ENCODE data around the gene EIF4B.

EIF4B gene

GRCh38 chr12:53074999-53075370 lies 68.7 kb downstream of the EIF4B start:
- Histone ChIP-seq H3K27ac (ENCODE audit: low read depth, low read length, poor library complexity, severe bottlenecking) (no peak overlapping the region), H4K20me1 (ENCODE audit: insufficient read depth, low read length) (no peaks in the 10 kb centered on the region), H3K4me1 (ENCODE audit: insufficient read depth, low read length, severe bottlenecking) (peaks cover 20% of the 10 kb centered on the region), H3K36me3 (ENCODE audit: insufficient read depth, low read length) (peaks cover 25% of the 10 kb centered on the region), H3F3A (ENCODE audit: insufficient read depth, low read length) (no peaks in the 10 kb centered on the region), H3K4me2 (ENCODE audit: low read length) (no peak overlapping the region), H3K79me2 (ENCODE audit: insufficient read depth, low read length) (no peaks in the 10 kb centered on the region), H3K9me2 (ENCODE audit: low read depth, low read length) (no peaks in the 10 kb centered on the region), H3K27me3 (ENCODE audit: insufficient read depth, low read length) (no peaks in the 10 kb centered on the region), H3K9me3 (ENCODE audit: low read length) (no peaks in the 10 kb centered on the region), H2AFZ (ENCODE audit: low read length) (no peak overlapping the region), H3K9ac (ENCODE audit: low read length) (no peak overlapping the region), H3K4me3 (ENCODE audit: low read depth, low read length, poor library complexity, severe bottlenecking) (no peak overlapping the region)
- no peak for TF ChIP-seq EZH2 (IDR thresholded peaks at IDR 0.05; ENCODE audit: borderline replicate concordance, low read length)

DNA sequence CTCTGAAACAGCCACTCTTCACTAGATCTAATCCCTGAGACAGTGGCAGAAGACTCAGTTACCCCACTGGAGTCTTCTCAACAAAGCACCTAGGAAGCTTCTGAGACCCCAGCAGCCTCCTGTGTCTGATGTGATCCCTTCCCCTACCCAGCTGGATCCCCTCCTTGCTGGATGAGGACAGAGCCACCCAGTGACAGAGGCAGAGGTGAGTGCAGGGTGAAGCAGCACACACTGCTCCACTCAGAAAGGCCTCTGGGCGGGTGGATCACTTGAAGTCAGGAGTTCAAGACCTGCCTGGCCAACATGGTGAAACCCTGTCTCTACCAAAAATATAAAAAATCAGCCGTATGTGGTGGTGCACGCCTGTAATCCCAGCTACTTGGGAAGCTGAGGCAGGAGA lies 70.2 kb downstream of the EIF4B start:
- H3K79me2 ChIP-seq (ENCODE audit: insufficient read depth, low read length): no peaks in the 10 kb centered on the region
- no peak for TF ChIP-seq EZH2 (IDR thresholded peaks at IDR 0.05; ENCODE audit: borderline replicate concordance, low read length)
- TF ChIP-seq, protein P1, sequence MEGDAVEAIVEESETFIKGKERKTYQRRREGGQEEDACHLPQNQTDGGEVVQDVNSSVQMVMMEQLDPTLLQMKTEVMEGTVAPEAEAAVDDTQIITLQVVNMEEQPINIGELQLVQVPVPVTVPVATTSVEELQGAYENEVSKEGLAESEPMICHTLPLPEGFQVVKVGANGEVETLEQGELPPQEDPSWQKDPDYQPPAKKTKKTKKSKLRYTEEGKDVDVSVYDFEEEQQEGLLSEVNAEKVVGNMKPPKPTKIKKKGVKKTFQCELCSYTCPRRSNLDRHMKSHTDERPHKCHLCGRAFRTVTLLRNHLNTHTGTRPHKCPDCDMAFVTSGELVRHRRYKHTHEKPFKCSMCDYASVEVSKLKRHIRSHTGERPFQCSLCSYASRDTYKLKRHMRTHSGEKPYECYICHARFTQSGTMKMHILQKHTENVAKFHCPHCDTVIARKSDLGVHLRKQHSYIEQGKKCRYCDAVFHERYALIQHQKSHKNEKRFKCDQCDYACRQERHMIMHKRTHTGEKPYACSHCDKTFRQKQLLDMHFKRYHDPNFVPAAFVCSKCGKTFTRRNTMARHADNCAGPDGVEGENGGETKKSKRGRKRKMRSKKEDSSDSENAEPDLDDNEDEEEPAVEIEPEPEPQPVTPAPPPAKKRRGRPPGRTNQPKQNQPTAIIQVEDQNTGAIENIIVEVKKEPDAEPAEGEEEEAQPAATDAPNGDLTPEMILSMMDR (IDR thresholded peaks at IDR 0.05; ENCODE audit: low read length): no peak
- H3K36me3 ChIP-seq (ENCODE audit: insufficient read depth, low read length): peaks cover 25% of the 10 kb centered on the region
- H3K4me3 ChIP-seq (ENCODE audit: low read depth, low read length, poor library complexity, severe bottlenecking): no peak overlapping the region
- 0 out of 2 replicates have a peak, but pooled peaks cover 4% of the 10 kb centered on the region for H3K27me3 ChIP-seq (ENCODE audit: insufficient read depth, low read length)
- H3K4me2 ChIP-seq (ENCODE audit: low read length): no peak overlapping the region
- H3K27ac ChIP-seq (ENCODE audit: low read depth, low read length, poor library complexity, severe bottlenecking): no peak overlapping the region
- H3K4me1 ChIP-seq (ENCODE audit: insufficient read depth, low read length, severe bottlenecking): peaks cover 20% of the 10 kb centered on the region
- no peak overlapping the region for H3K9ac ChIP-seq (ENCODE audit: low read length)
- H3F3A ChIP-seq (ENCODE audit: insufficient read depth, low read length): no peaks in the 10 kb centered on the region
- no peaks in the 10 kb centered on the region for H3K9me3 ChIP-seq (ENCODE audit: low read length)
- H3K9me2 ChIP-seq (ENCODE audit: low read depth, low read length): no peaks in the 10 kb centered on the region
- H4K20me1 ChIP-seq (ENCODE audit: insufficient read depth, low read length): no peaks in the 10 kb centered on the region
- H2AFZ ChIP-seq (ENCODE audit: low read length): no peak overlapping the region

GRCh38 chr12:53077030-53077429 lies 70.8 kb downstream of the EIF4B start:
- Histone ChIP-seq H3K4me2 (ENCODE audit: low read length) (no peak overlapping the region), H3F3A (ENCODE audit: insufficient read depth, low read length) (no peaks in the 10 kb centered on the region), H3K27me3 (ENCODE audit: insufficient read depth, low read length) (0 out of 2 replicates have a peak, but pooled peaks cover 4% of the 10 kb centered on the region), H2AFZ (ENCODE audit: low read length) (no peak overlapping the region), H4K20me1 (ENCODE audit: insufficient read depth, low read length) (no peaks in the 10 kb centered on the region), H3K4me1 (ENCODE audit: insufficient read depth, low read length, severe bottlenecking) (peaks cover 20% of the 10 kb centered on the region), H3K36me3 (ENCODE audit: insufficient read depth, low read length) (peaks cover 25% of the 10 kb centered on the region), H3K9ac (ENCODE audit: low read length) (no peak overlapping the region), H3K9me3 (ENCODE audit: low read length) (no peaks in the 10 kb centered on the region), H3K79me2 (ENCODE audit: insufficient read depth, low read length) (no peaks in the 10 kb centered on the region), H3K9me2 (ENCODE audit: low read depth, low read length) (no peaks in the 10 kb centered on the region), H3K27ac (ENCODE audit: low read depth, low read length, poor library complexity, severe bottlenecking) (no peak overlapping the region), H3K4me3 (ENCODE audit: low read depth, low read length, poor library complexity, severe bottlenecking) (no peak overlapping the region)
- no peak for TF ChIP-seq EZH2 (IDR thresholded peaks at IDR 0.05; ENCODE audit: borderline replicate concordance, low read length)
- TF ChIP-seq, protein P1 (IDR thresholded peaks at IDR 0.05; ENCODE audit: low read length): no peak
